GM12891 (cell line): Measurements from ENCODE around the gene CLIC3.

Source experiments
- PAX5 ChIP-seq: IDR thresholded peaks from 2 replicates; pipeline ENCODE4 v1.6.1; 2011; ENCODE audit warnings: low read length, moderate library complexity, mild to moderate bottlenecking; ENCODE audit not compliant: insufficient read depth, severe bottlenecking
- POLR2A ChIP-seq: IDR thresholded peaks from 2 replicates; pipeline ENCODE4 v1.6.1; 2011; ENCODE audit warnings: low read depth, low read length, control low read depth
- POLR2AphosphoS5 ChIP-seq: IDR thresholded peaks from 2 replicates; pipeline ENCODE4 v1.6.1; 2011; ENCODE audit warnings: low read depth, low read length, control low read depth
- SPI1 ChIP-seq: IDR thresholded peaks from 2 replicates; pipeline ENCODE4 v1.6.1; 2011; ENCODE audit warnings: low read depth, low read length, control low read depth

- TF ChIP-seq POLR2A = no peak
- TF ChIP-seq POLR2AphosphoS5 = no peak
- TF ChIP-seq PAX5 = no peak
- TF ChIP-seq SPI1 = no peak
Observed at GRCh38 chr9:136988872-136989271, 7.5 kb downstream of the CLIC3 start.
